KG1 (cell line): Measurements from ENCODE around the gene FNDC3B.

Experiments used
- DNase-seq: peaks from one replicate; lab custom pipeline; 2025; lab: John Stamatoyannopoulos, UW

The FNDC3B gene

DNA sequence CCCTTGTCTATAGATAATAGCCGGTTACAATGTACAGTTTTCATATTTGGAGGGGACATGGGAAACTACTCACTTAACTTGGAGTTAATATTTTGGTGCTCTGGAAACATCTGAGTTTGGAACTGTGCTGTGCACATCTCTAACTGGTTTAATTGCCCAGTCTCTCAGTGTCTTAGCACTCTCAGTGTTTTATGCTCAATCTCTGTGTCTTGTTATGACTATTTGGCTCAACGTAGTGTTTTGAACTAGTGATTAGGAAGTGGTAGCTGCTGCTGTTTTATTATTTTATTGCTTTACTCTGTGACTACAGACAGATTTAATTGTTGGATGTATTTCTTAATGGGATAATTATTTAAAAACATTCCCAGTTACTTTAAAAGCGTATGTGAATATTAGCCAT lies 17.0 kb downstream of the FNDC3B start:
- DNase-seq: no peak

DNA sequence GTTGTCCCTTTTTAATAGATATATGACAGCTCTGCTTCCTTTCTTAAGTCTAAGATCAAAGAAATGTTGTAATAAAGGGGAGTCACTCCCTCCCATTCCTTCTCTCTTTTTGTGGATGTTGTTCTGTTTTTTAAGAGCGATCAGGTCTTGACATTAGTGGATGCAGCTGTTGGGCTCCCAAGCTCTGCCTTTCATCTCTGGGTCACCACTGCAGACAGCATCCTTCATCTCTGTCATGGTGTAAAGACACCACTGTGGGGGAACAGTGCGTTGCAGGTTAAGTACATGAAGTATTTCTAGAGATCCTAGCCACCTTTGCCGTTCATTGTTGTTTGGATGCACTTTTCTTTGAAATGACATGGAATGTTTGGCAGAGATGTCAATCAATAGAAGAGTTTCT lies 17.7 kb downstream of the FNDC3B start:
- DNase-seq: no peak

DNA sequence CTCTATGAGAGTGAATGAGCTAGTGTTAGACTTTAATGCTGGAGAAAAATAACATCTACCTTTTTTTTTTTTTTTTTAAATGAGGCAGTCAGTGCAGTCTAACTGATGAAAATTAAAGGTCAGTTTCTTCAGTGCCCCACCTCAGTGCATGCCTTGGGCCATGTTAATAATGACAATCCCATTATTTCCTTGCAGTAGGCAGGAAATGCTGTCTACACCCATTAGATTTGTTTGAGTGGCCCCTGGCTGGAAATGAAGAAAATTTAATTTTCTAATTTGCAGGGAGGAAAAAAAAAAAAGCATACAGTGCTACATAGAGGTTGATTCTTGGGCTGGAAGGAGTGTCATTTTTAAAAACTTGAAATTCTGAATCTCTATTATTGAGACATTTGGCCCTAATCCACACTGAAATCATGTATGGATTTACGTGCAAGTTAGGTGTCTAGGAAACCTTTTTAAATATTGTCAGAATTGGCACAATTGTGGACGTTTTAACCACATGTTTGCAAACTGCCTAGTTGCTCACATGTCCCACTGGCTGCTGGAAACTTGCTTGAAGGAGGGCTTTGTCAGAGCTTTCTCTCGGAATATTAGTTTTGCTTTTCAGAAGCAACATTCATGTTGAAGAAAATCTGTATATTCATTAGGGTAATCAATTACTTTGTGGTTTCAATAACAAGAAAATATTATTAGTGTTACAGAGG lies 18.4 kb downstream of the FNDC3B start:
- no peak for DNase-seq

DNA sequence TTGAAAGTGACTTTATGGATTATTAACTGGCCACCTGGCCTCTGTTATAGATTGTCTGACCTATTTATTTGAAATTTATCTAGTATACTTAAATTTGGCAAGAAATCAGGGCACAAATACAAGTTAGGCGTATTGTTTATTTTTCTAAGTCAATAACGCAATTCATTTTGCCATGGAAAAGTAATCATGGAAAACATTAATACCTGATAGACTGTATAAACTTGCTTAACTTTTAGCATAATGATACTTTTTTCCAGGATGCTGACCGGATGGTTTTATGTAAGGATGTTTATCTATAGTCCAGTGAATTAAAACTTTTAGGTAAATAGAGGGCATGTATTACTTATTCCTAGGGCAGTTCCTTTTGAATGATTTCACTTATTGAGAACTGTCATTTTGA lies 20.2 kb downstream of the FNDC3B start:
- no peak for DNase-seq

DNA sequence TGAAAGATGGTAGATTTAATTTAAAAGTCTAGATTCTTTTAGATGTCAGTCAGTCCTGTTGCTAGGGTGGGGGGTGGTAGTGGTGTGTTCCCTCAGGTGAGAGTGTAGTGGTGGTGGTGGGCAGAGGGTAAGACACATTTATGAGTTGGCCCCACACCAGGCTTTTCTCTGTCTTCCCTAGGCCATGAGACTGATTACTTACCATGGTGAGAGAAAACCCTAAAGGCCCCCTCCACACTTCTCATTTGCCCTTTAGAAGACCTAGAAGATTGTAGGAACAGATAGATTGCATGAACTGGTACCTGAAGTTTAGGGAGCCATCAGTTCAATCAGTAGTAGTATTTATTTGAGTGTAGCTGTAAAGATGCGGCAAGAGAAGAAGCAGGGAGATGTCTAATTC lies 20.9 kb downstream of the FNDC3B start:
- no peak for DNase-seq

DNA sequence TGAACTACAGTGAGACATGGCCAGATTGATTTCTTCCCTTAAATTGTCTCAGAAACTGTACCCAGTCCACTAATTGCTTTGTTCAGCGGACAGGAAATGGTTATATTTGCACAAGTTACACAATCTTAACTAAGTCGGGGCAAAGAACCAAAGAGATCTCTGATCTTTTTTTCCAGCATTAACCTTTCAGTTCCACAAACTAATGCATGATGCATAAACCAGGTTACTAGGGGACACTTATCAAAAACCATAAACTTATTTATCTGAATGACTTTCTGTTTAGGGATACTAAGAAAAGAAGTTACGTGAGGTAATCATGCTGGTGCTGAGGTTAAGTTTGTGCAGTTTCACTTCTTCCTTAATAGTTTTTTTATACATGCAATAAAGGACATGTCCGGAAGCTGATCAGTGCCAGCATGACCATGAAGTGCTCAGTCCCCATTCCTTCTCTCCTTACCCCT lies 22.4 kb downstream of the FNDC3B start:
- DNase-seq: no peak

DNA sequence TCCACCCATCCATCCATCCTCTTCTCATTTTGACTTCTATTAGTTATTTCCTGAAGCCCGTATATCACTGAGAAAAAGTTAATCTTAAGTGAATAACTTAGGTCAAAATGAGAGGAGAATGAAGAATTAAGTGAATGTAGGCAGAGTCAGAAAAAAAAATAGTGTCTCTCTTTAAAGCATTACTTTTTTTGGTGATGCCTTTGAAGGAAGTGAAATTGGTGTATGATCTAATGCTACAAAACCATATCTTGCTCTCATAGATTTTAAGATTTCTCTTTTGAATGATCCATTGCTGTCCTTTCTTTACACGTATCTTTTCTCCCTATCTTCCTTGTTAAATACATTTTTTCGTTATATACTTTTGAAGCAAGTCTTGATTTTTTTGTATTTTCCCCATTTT lies 23.4 kb downstream of the FNDC3B start:
- DNase-seq: no peak

DNA sequence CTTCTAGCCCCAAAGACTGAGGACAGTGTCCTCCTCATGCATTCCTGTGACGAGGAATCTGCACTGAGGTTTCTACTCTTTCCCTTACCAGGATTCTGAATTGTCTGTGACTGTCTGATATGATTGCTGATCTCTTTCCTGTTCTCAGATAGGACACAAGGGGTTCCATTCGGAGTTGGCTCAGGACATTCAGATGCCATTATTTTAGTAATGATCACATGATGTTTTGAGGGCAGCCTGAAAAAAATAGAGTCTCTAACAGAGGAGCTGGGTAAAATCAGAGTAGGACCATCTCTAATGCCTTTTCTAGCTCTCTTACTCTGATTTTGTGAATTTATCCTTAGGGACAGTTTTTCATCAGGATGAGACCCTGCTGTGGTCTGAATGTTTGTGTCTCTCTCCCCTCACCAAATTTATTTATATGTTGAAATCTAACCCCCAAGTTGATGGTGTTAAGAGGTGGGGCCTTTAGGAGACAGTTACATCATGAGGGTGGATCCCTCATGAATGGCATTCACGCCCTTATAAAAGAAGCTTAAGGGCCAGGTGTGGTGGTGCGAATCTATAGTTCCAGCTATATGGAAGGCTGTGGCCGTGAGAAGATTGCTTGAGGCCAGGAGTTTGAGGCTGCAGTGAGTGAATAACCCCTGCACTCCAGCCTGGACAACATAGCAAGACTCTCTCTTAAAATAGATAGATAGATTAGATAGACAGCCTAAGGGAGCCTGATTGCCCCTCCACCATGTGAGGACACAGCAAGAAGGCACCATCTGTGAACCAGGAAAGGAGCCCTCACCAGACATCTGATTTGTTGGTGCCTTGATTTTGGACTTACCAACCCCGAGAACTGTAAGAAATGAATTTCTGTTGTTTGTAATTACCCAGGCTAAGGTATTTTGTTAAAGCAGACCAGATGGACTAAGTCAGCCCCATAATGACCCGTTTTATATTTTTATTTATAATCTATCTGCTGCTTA lies 24.4 kb downstream of the FNDC3B start:
- DNase-seq: no peak

DNA sequence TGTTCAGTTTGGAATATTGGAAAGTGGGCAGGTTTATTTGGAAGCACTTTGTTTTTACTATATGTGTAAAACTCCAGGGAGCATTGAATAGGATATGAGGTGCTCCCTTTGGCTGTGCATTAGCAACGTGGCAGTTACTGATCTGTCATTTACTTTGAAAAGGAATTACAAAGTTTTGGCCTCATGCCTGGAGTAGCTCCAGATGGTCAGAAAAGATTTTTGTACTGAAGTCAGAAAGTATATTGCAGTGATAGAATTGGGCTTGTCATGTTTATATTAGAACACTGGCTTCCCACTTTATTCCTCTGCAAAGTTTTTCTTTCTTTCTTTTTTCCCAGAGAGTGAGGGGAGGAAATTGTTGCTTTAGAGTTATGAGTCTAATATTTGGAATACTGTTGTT lies 26.1 kb downstream of the FNDC3B start:
- DNase-seq: no peak

DNA sequence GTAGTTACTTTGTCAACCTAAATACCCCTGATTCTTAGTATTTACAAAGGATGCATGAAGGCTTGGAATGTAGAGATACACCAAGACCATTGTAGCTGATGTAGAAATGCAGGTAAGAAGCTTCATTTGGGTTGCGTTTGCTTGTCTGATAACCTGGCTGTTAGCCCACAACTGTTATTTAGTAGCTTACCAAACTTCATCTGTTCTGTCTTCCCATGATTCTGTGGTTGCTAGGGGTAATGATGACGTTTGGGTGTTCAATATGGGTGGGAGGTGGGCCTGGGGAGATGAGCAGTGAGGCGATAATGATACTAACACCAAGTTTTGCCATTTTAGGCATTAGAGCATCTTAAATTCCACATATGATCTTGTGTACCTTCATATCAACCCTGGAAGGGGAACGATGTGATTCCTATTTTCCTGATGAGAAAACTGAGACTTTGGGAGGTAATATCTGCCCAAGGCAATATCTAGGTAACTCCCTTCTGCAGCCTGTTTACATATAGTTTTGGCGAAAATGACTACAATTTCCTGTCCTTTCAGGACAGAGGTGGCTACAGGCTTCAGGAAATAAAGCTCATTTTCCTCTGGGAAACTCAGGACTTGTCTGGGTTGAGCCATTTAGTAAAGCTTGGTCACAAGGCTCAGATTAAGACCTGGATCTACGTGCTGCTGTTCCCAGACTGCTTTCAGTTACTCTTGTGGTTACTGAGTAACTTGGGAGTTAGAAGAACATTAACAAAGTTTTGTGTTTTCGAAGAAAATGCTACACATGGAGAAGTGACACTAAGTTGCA lies 26.8 kb downstream of the FNDC3B start:
- DNase-seq: no peak

DNA sequence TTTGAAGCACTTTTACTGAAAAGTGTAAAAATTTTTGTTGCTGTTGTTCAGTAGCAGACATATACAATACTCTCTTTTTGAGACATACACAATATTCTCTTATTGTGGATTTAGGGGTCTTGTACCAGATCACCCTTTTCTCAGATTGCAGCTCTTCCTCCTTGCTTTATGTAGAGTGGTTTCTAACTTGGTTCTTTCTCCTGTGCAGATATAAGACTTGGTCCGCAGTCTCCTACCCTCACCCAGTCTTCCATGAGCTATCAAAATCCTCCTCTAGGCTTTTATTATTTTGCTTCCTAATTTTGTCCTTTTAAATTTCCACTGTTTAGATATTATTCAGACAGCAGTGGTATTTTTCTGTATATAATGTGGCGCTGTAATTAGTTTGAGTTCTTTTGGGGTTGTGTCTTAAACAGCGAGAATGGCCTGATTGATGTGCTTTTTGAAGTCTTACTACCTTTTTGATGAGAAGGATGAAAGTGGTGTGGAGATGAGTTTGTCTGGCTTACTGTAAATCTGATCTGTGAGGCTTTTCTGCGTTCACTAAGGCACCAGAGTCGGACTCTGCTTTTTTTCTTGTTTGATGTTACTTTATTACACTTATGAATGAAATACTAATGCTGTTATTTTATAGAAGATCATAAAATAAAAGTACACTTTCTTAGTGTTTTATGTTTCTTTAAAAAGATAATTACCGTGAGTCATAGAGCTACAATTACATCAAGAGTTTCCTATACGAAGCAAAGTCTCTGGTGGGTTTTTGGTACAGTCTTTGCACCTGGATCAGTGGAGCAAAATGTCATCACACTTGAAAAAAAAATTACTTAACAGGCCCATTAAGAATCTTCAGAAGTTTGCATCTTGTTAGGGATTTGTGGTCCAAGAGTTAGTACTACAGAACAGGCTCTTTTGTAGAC lies 27.8 kb downstream of the FNDC3B start:
- DNase-seq: no peak

DNA sequence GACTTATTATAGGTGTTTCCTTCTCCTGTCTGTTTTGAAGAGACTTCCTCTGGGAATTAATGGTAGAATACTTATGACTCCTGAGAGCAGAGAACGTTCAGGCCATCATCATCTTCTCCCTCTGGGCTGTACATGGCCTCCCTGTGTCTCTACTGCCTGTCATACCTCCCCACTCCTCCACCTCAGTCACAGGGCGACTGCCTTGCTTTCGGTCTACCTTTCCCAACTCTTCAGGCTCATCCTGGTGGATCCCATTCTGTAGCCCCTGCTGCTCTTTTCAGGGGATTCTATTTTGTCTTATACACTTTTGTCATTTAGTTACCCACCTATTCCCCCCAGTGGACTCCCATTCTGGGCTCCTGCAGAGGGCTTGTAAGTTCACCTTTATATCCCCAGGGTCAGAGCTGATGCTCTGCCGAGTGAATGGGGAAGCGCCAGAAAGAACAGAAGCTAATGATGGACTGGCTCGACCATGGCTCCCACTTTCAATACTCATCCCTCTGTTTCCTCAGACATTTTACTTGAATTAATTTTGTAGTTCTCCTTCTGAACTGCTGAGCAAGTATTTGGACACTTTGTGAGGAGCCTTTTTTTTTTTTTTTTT lies 28.6 kb downstream of the FNDC3B start:
- DNase-seq: no peak

DNA sequence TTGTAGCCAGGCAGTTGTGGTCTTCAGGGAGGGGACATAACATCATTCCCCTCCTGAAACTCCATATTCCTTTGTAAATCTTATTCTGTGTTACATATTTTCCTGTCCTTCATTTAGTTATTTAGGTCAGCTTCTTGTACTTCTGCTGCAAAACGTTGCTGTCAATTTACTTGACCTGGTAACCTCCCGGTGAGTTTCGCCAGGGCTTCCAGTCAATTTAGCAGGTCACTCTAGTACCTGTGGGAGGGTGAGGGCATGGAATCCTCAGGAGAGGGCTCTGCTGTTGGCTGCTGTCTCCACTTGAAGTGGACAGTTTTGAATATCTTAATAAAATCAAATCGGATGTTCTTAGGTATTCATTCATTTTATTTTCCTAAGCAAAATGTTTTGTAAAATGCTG lies 29.6 kb downstream of the FNDC3B start:
- DNase-seq: no peak

DNA sequence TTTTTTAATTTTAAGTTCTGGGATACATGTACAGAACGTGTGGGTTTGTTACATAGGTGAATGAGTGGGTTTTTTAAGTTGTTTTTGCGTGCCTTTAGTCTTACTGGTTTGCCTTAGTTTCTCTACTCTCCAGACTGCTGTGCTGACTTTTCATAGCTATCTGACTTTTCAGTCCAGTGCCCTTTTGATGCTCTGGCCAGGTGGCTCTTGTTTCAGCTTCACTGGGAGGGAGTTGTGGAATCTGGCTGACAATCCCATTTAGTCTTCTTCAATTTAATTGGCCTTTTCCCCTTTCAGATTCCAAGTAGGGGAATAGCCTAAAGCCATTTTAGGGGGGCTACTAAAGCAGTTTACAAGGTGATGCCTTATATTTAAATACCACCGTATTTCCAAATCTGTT lies 30.1 kb downstream of the FNDC3B start:
- DNase-seq: no peak

DNA sequence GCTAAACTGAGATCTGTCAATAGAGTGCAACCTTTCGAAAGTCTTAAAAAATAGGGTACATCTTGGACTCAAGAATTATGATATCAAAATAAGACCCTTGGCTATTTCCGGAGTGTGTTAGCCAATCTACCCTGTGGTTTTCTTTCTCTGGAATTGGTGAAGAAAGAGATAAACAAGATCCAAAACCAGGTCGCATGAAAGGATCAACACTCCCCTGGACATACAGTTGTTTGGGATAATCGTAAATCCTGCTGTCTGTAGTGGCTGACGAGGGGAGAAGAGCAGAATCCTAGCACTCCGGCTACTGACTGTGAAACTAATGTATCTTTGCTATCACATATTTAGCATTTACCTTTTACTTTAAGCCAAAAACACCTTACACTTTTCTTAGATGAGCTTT lies 30.9 kb downstream of the FNDC3B start:
- no peak for DNase-seq

DNA sequence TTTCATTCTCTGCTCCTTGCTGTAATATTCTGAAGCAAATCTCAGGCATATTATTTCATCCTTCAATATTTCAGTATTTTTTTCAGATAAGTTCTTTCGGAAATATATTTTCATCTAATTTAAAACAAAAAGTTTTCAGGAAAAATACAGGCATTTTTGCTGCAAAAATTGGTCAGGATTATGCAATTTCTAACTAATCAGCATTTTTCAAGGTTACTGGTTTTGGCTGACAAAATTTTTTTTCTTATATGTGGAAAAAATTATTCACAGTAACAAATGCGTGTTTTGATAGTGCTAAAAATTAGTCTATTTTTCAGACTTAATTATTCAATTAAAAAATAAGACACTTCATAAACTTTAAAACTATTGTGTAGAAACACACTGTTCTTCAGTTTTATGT lies 31.4 kb downstream of the FNDC3B start:
- DNase-seq: no peak

DNA sequence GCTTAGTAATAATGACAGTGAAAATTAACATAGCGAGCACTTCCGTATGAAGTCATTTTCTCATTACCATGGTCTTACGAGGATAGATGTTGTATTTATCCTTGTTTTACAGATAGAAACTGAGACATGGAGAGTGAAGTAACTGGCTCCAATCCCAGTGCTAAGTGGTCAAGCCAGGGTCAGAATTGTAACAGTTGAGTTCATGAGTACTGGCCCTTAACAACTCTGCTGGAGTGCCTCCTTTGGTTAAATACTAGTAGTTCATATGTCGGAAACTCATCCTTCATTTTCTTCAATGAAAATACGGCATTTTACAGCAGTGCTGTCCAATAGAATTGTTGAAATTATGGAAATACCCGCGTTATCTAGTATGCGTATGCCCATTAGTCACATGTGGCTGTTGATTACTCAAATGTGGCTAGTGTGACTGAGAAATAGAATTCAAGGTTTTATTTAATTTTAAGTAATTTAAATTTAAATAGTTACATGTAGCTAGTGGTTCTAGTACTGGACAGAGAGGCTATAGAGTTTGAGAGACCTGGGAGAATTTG lies 32.5 kb downstream of the FNDC3B start:
- DNase-seq: no peak

DNA sequence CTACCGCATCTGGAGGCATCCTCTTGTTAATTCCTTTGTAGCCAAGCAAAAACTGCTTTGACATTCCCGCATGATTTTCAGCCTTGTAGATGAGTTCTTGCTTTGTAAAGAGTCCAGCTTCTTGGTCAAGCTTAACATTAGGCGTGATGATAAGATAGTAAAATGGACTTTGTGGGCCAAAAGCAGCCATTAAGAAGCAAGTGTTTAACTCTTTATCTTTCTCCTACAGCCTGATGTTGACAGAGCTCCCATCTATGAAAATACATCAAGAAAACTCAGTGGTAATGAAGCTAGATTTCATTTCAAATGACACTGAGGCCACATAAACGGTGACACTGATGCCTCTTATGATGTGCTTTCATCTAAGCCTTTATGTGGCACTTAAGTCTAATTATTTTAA lies 33.2 kb downstream of the FNDC3B start:
- DNase-seq: no peak

DNA sequence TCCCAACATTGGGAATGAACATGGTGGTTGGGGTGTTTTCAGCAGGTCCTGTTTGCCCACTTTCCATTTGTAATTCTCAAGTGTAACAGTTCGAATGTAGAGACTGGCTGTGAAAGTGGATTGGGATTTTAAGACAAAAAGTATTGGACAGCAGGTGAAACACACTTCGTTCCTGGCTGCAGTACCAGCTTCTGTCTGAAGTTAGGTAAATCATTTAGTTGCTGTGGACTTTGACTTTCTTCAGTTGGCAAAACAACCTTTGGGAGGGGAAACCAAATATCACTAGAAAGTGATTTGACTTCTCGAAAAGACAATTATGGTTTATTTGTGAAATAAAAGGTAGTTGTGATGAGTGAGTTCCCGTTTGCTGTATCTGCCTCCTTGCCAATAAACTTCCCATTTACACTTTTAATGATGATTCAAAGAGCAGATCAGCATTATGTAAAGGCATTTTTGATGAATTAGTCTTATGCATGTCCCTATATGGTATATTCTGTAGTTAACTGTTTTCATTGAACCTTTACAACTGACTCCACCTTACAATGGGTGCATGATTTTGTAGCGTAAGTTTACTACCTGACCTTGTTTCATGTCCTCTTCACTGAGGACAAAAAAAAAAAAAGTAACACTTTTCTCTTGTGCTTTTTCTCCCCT lies 34.0 kb downstream of the FNDC3B start:
- no peak for DNase-seq

DNA sequence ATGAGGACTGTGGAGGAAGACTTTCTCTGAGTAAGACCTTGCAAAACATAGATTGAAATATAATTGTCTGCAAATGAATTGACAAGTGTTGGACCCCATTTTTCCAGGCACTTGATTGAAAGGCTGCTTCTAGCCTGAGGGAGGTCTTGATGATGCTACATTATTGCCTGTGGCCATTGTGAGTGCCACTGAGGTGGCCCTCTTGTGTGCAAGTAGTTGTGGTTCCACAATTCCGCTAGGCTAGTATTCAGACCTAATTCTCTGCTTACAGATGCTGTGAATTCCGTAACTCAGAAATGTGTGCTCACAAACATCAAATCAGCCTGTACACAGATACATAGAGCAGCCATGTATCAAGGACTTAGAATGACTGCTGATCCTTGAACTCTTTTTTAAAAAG lies 34.7 kb downstream of the FNDC3B start:
- DNase-seq: no peak
